HG02759 (cell line): ENCODE results near the gene AK1.

Experiments used
- ATAC-seq: cut with Tn5 transposase; IDR thresholded peaks from one replicate; pipeline ENCODE4 v1.9.1; 2021; ENCODE audit warnings: mild to moderate bottlenecking, moderate library complexity; ENCODE audit not compliant: unreplicated experiment

Gene AK1

DNA sequence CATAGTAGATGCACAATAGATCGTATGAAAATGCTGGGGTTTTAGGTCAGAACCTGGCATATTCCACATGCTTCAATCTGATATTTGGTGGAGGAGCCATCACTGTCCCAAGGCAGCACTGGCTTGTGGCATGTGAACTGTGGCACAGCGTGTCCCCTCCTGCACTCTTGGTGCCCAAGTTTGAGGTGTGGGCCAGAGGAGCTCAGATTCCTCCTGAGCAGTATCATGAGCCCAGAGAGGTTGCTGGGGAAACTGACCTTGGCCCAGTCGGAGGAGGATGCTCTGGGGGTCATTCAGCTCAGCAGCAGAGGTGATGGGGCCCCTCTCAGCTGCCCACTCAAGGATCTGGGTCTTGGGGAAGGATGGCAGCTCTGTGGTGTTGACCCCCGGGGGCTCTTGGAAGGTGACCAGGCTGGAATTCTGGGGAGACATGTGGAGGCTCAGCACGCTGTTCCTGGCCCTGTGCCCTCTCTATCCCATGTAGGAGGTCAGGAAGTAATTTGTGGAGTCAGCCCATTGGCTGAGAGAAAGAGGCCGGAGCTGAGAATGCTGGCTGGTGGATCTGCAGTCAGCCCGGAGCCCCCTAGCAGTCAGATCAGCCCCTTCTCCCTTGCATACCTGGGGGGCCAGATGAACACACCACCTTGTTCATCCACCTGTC is 51.1 kb downstream of the AK1 start:
- no peak for ATAC-seq

DNA sequence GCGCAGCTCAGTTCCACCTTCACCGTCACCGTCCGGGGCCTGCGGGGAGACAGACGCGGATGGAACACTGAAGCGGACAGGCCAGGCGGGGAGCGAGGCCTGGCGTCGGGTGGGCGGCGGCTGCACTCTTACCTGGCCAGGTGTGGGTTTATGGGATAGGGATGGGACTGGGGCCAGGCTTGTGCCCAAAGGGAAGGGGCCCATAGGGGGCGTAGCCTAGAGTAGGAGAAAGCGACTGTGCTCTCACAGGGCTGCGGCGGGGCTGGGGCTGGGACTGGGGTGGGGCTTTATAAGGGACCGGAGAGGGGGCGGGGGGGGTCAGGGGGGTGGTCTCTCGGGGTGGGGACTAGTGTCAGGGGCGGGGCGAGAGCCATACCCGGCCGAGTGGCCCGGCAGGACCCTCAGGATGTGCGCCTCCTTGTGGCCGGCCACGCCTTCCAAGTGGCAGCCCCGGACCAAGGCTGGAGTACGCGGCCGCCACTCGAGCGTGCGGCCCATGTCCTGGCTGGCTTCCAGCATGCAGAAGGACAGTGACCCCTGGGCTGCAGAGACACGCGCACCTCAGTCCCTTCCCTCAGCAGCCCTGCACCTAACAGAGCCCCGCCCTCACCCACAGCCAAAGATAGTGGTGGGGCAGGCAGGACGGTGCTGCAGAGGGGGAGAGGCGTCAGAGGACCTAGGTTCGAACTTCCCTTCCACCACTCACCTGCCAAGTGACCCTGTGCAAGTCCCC is 52.0 kb downstream of the AK1 start:
- ATAC-seq, result no peak

DNA sequence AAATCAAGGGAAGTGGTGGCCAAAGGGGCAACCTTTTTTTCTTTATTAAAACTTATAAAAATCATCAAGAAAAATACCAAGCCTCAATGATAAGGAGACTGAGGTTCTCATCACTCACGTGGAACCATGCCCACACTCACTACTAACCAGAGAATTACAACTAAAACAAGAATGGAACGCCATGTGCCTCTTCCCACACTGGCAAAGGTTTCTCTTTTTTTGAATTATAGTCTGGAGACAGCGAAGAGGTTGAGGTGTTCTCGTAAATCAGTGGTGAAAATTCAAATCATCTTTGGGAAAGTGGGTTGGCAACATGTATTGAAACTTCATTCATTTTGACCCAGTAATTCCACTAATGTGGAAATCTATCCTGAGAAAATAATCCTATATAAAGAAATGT is 55.4 kb downstream of the AK1 start:
- ATAC-seq, result no peak

GRCh38 chr9:127818574-127818973 is 58.9 kb downstream of the AK1 start:
- ATAC-seq, result no peak

- no peak for ATAC-seq
Observed at GRCh38 chr9:127817881-127818434, 59.5 kb downstream of the AK1 start.

- ATAC-seq, result no peak
Observed at GRCh38 chr9:127816728-127817127, 60.7 kb downstream of the AK1 start.
